Esophagus (tissue), 2 donors: ENCODE results near the gene GTF2IRD1. TPM values are rescaled to one million over a fixed set of nuclear protein-coding genes. Genes with fewer than 3 reads are reported as not detected.
"Not testable (repeated sequence)": the region's sequence is repeated elsewhere in the genome, so short reads cannot be mapped to it uniquely, and the experiment has no call there.

ENCODE experiments used
- H3K27ac ChIP-seq, 2 donors: one replicate each; pipeline ENCODE4 v1.5.1; 2013; ENCODE audit warnings: low read depth in 2 of 2, mild to moderate bottlenecking in 2 of 2, inconsistent platforms in 1 of 2, low read length in 1 of 2, moderate library complexity in 1 of 2
- H3K27me3 ChIP-seq, 2 donors: one replicate each; pipeline ENCODE4 v1.6.1; 2013; ENCODE audit warnings: low read length in 2 of 2, control low read depth in 1 of 2, mild to moderate bottlenecking in 1 of 2; ENCODE audit not compliant: insufficient read depth in 2 of 2, control insufficient read depth in 1 of 2
- H3K36me3 ChIP-seq, 2 donors: one replicate each; pipeline ENCODE4 v1.6.1; 2013; ENCODE audit warnings: low read length in 1 of 2; ENCODE audit not compliant: control insufficient read depth in 2 of 2, insufficient read depth in 2 of 2
- H3K4me1 ChIP-seq, 2 donors: one replicate each; pipeline ENCODE4 v1.6.1; 2013; ENCODE audit warnings: low read length in 1 of 2; ENCODE audit not compliant: control insufficient read depth in 2 of 2, insufficient read depth in 2 of 2
- H3K4me3 ChIP-seq, 2 donors: one replicate each; pipeline ENCODE4 v1.5.1; 2013; ENCODE audit warnings: low read length in 2 of 2, mild to moderate bottlenecking in 2 of 2, low read depth in 1 of 2, moderate library complexity in 1 of 2
- H3K9me3 ChIP-seq, 2 donors: one replicate each; pipeline ENCODE4 v1.6.1; 2013; ENCODE audit warnings: mild to moderate bottlenecking in 2 of 2, low read depth in 1 of 2, low read length in 1 of 2, moderate library complexity in 1 of 2; ENCODE audit not compliant: control insufficient read depth in 2 of 2, insufficient read depth in 1 of 2
- WGBS, 2 donors: extraction: QIAGEN DNeasy Blood & Tissue Kit; methylation state at CpG; one replicate each; pipeline ENCODE4 v1.1.7; 2013; 5-methylcytosine and 5-hydroxymethylcytosine counted together
- polyA plus RNA-seq, 2 donors: library from polyadenylated mRNA; stranded (reverse); fragments of 200-250 nt; gene quantifications; one replicate each; pipeline ENCODE4 v1.2.3, GENCODE V29; 2013
- donor health status: healthy with polysubstance abuse.
- donor health status: Bipolar disorder and iron deficiency.

Gene GTF2IRD1
- polyA plus RNA-seq, 2 donors: 30.4 to 43.4 TPM

- not testable (repeated sequence) for H3K27me3 ChIP-seq, H3K9me3 ChIP-seq, H3K4me3 ChIP-seq, H3K27ac ChIP-seq
- Histone ChIP-seq H3K4me1 (peaks cover 6 to 15% of the 10 kb centered on the region in 2 donors), H3K36me3 (peaks cover 0 to 19% of the 10 kb centered on the region in 2 donors)
- 96 to 97% methylated on average over 7 of the region's 7 CpGs for WGBS, 2 donors
Observed at GRCh38 chr7:74528773-74529172, 75.1 kb downstream of the GTF2IRD1 start.

- no peaks in the 10 kb centered on the region for H3K27me3 ChIP-seq
- H3K4me3 ChIP-seq: no peak overlapping the region
- H3K9me3 ChIP-seq: no peaks in the 10 kb centered on the region
- no peak overlapping the region for H3K27ac ChIP-seq
- WGBS, 2 donors: 80 to 82% methylated on average over 9 to 13 of the region's 13 CpGs
- no peaks in the 10 kb centered on the region for H3K4me1 ChIP-seq
- peaks cover 8 to 34% of the 10 kb centered on the region in 2 donors for H3K36me3 ChIP-seq
Observed at GRCh38 chr7:74535951-74536356, 82.2 kb downstream of the GTF2IRD1 start.

GRCh38 chr7:74541937-74542336 lies 88.2 kb downstream of the GTF2IRD1 start:
- not testable (repeated sequence) for H3K4me3 ChIP-seq, H3K9me3 ChIP-seq, H3K4me1 ChIP-seq, H3K27me3 ChIP-seq
- Histone ChIP-seq H3K36me3 (peaks cover 11 to 29% of the 10 kb centered on the region in 2 donors), H3K27ac (peak overlapping the region in 1 of 2 donors; percentile 38)
- 81 to 92% methylated on average over 5 of the region's 5 CpGs for WGBS, 2 donors

- peaks cover 14 to 31% of the 10 kb centered on the region in 2 donors for H3K36me3 ChIP-seq
- no peaks in the 10 kb centered on the region for H3K27me3 ChIP-seq
- no peak overlapping the region for H3K4me3 ChIP-seq
- peak overlapping the region; percentile 13 to 83 for H3K27ac ChIP-seq
- 50 to 66% methylated on average over 9 of the region's 9 CpGs for WGBS, 2 donors
- H3K9me3 ChIP-seq: no peaks in the 10 kb centered on the region
- H3K4me1 ChIP-seq: peaks cover 0 to 3% of the 10 kb centered on the region in 2 donors
Observed at GRCh38 chr7:74542558-74543117, 88.9 kb downstream of the GTF2IRD1 start.

GRCh38 chr7:74544706-74545469 lies 91.2 kb downstream of the GTF2IRD1 start:
- Histone ChIP-seq H3K4me1 (peaks cover 0 to 3% of the 10 kb centered on the region in 2 donors), H3K27me3 (no peaks in the 10 kb centered on the region), H3K36me3 (peaks cover 14 to 24% of the 10 kb centered on the region in 2 donors), H3K27ac (peak overlapping the region; percentile 31 to 72), H3K9me3 (no peaks in the 10 kb centered on the region), H3K4me3 (no peak overlapping the region)
- 84 to 87% methylated on average over 12 of the region's 12 CpGs for WGBS, 2 donors

GRCh38 chr7:74545921-74546320 lies 92.2 kb downstream of the GTF2IRD1 start:
- H3K4me3 ChIP-seq: no peak overlapping the region
- no peaks in the 10 kb centered on the region for H3K9me3 ChIP-seq
- H3K27ac ChIP-seq: no peak overlapping the region
- peaks cover 14 to 22% of the 10 kb centered on the region in 2 donors for H3K36me3 ChIP-seq
- H3K4me1 ChIP-seq: peaks cover 0 to 3% of the 10 kb centered on the region in 2 donors
- WGBS, 2 donors: 84 to 93% methylated on average over 7 to 8 of the region's 8 CpGs
- no peaks in the 10 kb centered on the region for H3K27me3 ChIP-seq

GRCh38 chr7:74553596-74554012 lies 99.9 kb downstream of the GTF2IRD1 start:
- not testable (repeated sequence) for H3K9me3 ChIP-seq, H3K4me1 ChIP-seq, H3K27ac ChIP-seq, H3K4me3 ChIP-seq, H3K27me3 ChIP-seq
- H3K36me3 ChIP-seq: peaks cover under 1 to 14% of the 10 kb centered on the region in 2 donors
- WGBS, 2 donors: 78 to 83% methylated on average over 9 of the region's 10 CpGs

GRCh38 chr7:74554178-74554577 lies 100.5 kb downstream of the GTF2IRD1 start:
- Histone ChIP-seq H3K4me1 (no peaks in the 10 kb centered on the region), H3K36me3 (peaks cover 5 to 20% of the 10 kb centered on the region in 2 donors), H3K4me3 (no peak overlapping the region), H3K27ac (no peak overlapping the region), H3K27me3 (no peaks in the 10 kb centered on the region), H3K9me3 (no peaks in the 10 kb centered on the region)
- WGBS, 2 donors: 87 to 90% methylated on average over 7 of the region's 7 CpGs

- no peaks in the 10 kb centered on the region for H3K27me3 ChIP-seq
- no peak overlapping the region for H3K27ac ChIP-seq
- H3K4me3 ChIP-seq: no peak overlapping the region
- H3K9me3 ChIP-seq: no peaks in the 10 kb centered on the region
- WGBS, 2 donors: 81 to 82% methylated on average over 5 of the region's 5 CpGs
- no peaks in the 10 kb centered on the region for H3K4me1 ChIP-seq
- H3K36me3 ChIP-seq: peaks cover 5 to 37% of the 10 kb centered on the region in 2 donors
Observed at GRCh38 chr7:74560086-74560719, 106.5 kb downstream of the GTF2IRD1 start.
